Duodenal mucosa (tissue), 2 donors: ENCODE data around the gene ZBTB5.
"Not testable (repeated sequence)": the region's sequence is repeated elsewhere in the genome, so short reads cannot be mapped to it uniquely, and the experiment has no call there.

Source experiments
- H3K27ac ChIP-seq: one replicate; pipeline ENCODE4 v1.7.0; 2013; ENCODE audit warnings: low read depth, low read length
- H3K27me3 ChIP-seq, 2 donors: one replicate each; pipeline ENCODE4 v1.7.0; 2013; ENCODE audit warnings: low read length in 2 of 2, control low read depth in 1 of 2; ENCODE audit not compliant: insufficient read depth in 2 of 2, control insufficient read depth in 1 of 2
- H3K36me3 ChIP-seq, 2 donors: one replicate each; pipeline ENCODE4 v1.7.0; 2013; ENCODE audit warnings: low read length in 2 of 2, control low read depth in 1 of 2; ENCODE audit not compliant: insufficient read depth in 2 of 2, control insufficient read depth in 1 of 2
- H3K4me1 ChIP-seq, 2 donors: one replicate each; pipeline ENCODE4 v1.7.0; 2013; ENCODE audit warnings: low read length in 2 of 2, control low read depth in 1 of 2; ENCODE audit not compliant: insufficient read depth in 2 of 2, control insufficient read depth in 1 of 2
- H3K4me3 ChIP-seq, 2 donors: one replicate each; pipeline ENCODE4 v1.7.0; 2013; ENCODE audit warnings: low read length in 2 of 2, low read depth in 1 of 2
- H3K9ac ChIP-seq, 2 donors: one replicate each; pipeline ENCODE4 v1.7.0; 2013; ENCODE audit warnings: low read length in 2 of 2, low read depth in 1 of 2
- H3K9me3 ChIP-seq, 2 donors: one replicate each; pipeline ENCODE4 v1.7.0; 2013; ENCODE audit warnings: low read length in 2 of 2, control low read depth in 1 of 2; ENCODE audit not compliant: control insufficient read depth in 1 of 2

The ZBTB5 gene

GRCh38 chr9:37410354-37410861 lies 54.8 kb downstream of the ZBTB5 start:
- Histone ChIP-seq H3K27me3 (no peaks in the 10 kb centered on the region), H3K9ac (no peak overlapping the region), H3K4me1 (peaks cover 2 to 7% of the 10 kb centered on the region in 2 donors), H3K27ac (no peak overlapping the region), H3K36me3 (no peaks in the 10 kb centered on the region), H3K4me3 (no peak overlapping the region), H3K9me3 (no peaks in the 10 kb centered on the region)

- H3K36me3 ChIP-seq = no peaks in the 10 kb centered on the region
- no peak overlapping the region for H3K27ac ChIP-seq
- no peak overlapping the region for H3K9ac ChIP-seq
Observed at GRCh38 chr9:37408933-37409710, 56.1 kb downstream of the ZBTB5 start.

DNA sequence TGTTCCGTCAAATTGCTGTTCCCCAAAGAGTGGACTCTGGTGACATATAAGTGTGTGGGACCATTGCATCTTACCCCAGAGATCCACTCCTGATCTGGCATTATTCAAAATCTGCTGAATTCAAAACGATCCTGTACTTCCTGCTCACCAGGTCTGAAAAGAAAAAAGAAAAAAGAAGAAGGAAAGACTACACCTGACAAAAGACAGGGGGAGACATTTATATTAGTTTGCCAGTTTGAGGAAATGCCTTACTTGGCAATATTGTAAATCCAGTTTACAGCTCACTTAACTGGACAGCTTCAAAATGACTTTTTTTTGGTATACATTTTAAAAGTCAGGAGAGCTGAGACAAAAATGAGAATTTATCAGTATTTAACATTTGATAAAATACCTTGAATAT lies 57.8 kb downstream of the ZBTB5 start:
- Histone ChIP-seq H3K9ac (no peak overlapping the region), H3K4me1 (peaks cover 0 to 6% of the 10 kb centered on the region in 2 donors), H3K4me3 (no peak overlapping the region), H3K27ac (no peak overlapping the region), H3K9me3 (no peaks in the 10 kb centered on the region), H3K27me3 (no peaks in the 10 kb centered on the region), H3K36me3 (no peaks in the 10 kb centered on the region)

More at GRCh38 chr9:37408933-37409710, 56.1 kb downstream of the ZBTB5 start:
- Histone ChIP-seq H3K4me3 (no peak overlapping the region), H3K9me3 (no peaks in the 10 kb centered on the region), H3K27me3 (no peaks in the 10 kb centered on the region), H3K4me1 (peaks cover 0 to 6% of the 10 kb centered on the region in 2 donors)

DNA sequence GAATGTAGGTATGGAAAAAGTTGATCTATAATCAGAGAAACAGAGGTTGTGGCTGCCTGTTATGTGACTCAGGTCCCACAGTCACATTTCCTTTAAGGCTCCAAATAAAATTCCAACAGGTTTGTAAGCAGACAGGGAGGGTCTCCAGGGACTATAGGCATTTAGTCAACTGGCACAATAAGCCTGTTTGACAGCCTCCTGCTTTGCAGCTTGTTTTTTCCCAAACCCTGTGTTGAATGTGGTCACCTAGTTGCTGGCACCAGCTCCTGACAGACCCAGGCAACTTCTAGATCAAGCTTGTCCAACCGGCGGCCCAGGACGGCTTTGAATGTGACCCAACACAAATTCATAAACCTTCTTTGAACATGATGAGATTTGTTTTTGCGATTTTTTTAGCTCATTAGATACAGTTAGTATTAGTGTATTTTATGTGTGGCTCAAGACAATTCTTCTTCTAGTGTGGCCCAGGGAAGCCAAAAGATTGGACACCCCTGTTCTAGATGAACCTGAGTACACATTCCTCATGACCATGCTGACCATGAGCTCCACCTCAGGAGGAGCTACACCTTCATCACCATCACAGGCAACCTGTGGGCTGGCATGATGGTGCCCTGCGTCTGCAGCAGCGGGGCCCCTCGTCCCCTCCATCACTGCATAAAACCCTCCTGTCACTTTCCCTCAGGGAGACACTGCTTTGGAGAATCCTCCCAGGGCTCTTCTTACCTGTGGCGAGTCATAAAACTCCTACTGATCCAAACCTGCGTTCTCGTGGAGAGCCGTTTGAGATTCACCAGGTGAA lies 58.4 kb downstream of the ZBTB5 start:
- Histone ChIP-seq H3K4me1 (peaks cover 0 to 6% of the 10 kb centered on the region in 2 donors), H3K27me3 (no peaks in the 10 kb centered on the region), H3K27ac (no peak overlapping the region), H3K9ac (no peak overlapping the region), H3K4me3 (no peak overlapping the region), H3K9me3 (no peaks in the 10 kb centered on the region), H3K36me3 (no peaks in the 10 kb centered on the region)

GRCh38 chr9:37405764-37406380 lies 59.4 kb downstream of the ZBTB5 start:
- H3K4me1 ChIP-seq = no peaks in the 10 kb centered on the region
- H3K9me3 ChIP-seq = no peaks in the 10 kb centered on the region
- H3K27ac ChIP-seq = no peak overlapping the region
- no peak overlapping the region for H3K9ac ChIP-seq
- H3K4me3 ChIP-seq = no peak overlapping the region
- H3K27me3 ChIP-seq = no peaks in the 10 kb centered on the region
- H3K36me3 ChIP-seq = no peaks in the 10 kb centered on the region

GRCh38 chr9:37405350-37405749 lies 59.9 kb downstream of the ZBTB5 start:
- no peak overlapping the region for H3K9ac ChIP-seq
- H3K9me3 ChIP-seq = no peaks in the 10 kb centered on the region
- no peaks in the 10 kb centered on the region for H3K36me3 ChIP-seq
- H3K4me3 ChIP-seq = no peak overlapping the region
- H3K4me1 ChIP-seq = no peaks in the 10 kb centered on the region
- no peaks in the 10 kb centered on the region for H3K27me3 ChIP-seq
- no peak overlapping the region for H3K27ac ChIP-seq

DNA sequence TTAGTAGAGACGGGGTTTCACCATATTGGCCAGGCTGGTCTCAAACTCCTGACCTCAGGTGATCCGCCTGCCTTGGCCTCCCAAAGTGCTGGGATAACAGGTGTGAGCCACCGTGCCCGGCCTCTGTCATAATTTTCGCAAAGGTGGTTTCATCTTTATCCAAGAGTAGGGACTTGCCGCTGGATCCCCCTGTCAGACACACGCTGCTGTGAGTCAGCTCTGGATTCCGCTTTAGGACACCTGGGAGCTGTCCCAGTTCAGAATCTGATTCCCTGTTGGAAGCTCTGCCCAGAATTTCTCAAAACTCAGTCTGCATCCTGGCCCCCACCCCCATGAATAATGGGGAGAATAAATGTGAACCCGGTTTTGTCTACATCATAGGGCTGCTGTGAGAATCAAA lies 60.7 kb downstream of the ZBTB5 start:
- Histone ChIP-seq H3K27me3 (no peaks in the 10 kb centered on the region), H3K4me1 (no peaks in the 10 kb centered on the region), H3K4me3 (no peak overlapping the region), H3K27ac (no peak overlapping the region), H3K9me3 (no peaks in the 10 kb centered on the region), H3K9ac (no peak overlapping the region), H3K36me3 (no peaks in the 10 kb centered on the region)

DNA sequence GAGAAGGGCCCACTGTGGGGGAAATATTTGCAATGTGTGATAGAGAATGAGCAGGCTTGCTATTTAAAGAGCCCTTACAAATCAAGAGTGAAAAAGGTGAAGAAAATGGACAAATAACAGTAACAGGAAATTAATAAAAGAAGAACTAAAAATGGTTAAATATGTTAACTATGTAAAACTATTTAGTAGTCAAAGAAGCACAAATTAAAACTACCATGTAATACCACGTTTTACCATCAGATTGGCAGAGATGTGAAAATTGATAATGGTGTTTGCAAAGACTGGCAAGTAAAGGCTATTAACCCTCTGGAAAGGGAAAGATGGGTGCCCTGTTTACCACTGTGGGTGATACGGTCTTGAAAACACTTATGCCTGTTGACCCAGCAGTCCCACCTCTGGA lies 65.9 kb downstream of the ZBTB5 start:
- H3K9ac ChIP-seq = no peak overlapping the region
- no peaks in the 10 kb centered on the region for H3K9me3 ChIP-seq
- H3K36me3 ChIP-seq = no peaks in the 10 kb centered on the region
- H3K4me3 ChIP-seq = no peak overlapping the region
- no peaks in the 10 kb centered on the region for H3K4me1 ChIP-seq
- no peaks in the 10 kb centered on the region for H3K27me3 ChIP-seq
- H3K27ac ChIP-seq = no peak overlapping the region

DNA sequence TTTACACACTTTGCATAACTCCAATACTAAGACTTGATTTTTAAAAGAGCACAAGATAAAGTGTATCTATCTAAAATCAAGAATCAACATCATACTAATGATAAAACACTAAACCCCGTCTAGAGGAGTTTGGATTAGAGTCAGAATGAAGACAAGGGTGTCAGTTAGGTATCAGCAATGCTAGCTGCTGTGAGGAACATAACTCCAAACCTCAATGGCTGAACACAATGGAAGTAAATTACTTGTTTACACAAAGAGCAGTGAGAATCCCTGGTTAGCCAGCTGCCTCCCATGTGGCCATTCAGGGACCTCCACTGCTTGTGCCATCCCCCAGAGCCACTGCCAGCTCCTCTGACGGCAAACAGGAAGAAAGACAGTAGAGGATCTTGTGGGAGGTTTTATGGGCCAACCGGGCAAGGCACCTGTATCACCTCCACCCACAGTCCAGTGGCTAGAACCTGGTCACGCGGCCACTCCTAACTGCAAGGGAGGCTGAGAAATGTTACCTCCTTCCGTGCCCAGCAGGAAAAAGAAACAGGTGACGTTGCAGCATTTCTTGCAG lies 66.7 kb downstream of the ZBTB5 start:
- no peaks in the 10 kb centered on the region for H3K36me3 ChIP-seq

DNA sequence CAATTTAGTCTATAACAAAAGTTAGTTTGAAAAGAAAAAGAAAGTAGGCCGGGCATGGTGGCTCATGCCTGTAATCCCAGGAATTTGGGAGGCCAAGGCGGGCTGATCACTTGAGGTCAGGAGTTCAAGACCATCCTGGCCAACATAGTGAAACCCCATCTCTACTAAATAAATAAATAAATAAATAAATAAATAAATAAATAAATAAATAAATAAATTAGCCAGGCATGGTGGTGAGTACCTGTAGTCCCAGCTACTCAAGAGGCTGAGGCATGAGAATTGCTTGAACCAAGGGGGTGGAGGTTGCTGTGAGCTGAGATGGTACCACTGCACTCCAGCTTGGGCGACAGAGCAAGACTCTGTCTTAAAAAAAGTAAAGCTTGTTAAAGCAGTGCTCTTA lies 67.3 kb downstream of the ZBTB5 start:
- H3K27me3 ChIP-seq, H3K9ac ChIP-seq, H3K4me1 ChIP-seq, H3K9me3 ChIP-seq, H3K36me3 ChIP-seq, H3K4me3 ChIP-seq, H3K27ac ChIP-seq: not testable (repeated sequence)

More for the DNA sequence above, 66.7 kb downstream of the ZBTB5 start:
- Histone ChIP-seq H3K27me3 (no peaks in the 10 kb centered on the region), H3K27ac (no peak overlapping the region), H3K4me3 (no peak overlapping the region), H3K4me1 (no peaks in the 10 kb centered on the region), H3K9ac (no peak overlapping the region), H3K9me3 (no peaks in the 10 kb centered on the region)
